Measurements from ENCODE around the gene FREM1.
A peak's percentile ranks its signal among the peaks of the same experiment; 100 is the strongest.

FREM1 gene

DNA sequence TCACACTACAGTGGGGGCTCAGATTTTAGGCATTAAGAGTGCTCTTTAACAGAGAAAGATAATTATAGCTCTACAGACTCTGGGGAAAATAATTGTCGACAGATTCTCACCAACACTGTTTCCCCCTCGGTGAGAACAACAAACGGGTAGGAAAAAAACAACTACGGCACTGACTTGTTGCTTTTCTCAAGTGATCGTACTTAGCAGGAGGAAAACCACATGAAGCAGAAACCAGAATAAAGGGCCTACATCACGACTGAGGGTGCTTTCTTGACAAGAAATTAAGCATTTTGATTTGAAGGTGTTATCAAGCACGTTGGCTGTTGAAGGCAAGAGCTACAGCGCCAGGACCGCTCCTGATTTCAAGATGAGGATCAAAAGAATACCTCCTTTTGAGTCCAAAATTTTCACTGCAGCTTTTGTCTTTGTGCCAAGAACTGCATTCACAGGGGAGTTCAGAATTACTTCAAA lies 160.5 kb downstream of the FREM1 start:
- DNase-seq = no peak

DNA sequence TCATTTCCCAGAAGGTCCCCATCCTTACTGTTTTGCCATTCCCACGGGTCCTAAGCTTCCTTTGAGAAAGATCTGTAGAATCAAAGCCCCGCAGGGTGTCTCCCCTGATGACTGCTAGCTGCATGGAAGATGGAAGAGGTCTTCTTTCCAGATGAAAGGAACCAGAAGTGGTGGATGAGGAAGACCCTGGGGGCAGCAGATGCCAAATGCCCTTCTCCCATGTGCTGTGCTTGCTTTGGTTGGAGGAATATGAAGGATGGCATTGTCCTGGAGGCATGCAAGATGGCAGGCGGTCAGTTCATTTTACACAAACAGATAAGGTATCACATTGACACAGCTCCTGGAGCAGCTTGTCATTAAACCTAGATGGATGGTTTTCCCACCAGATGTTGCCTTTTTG lies 161.9 kb downstream of the FREM1 start:
- DNase-seq = no peak

DNA sequence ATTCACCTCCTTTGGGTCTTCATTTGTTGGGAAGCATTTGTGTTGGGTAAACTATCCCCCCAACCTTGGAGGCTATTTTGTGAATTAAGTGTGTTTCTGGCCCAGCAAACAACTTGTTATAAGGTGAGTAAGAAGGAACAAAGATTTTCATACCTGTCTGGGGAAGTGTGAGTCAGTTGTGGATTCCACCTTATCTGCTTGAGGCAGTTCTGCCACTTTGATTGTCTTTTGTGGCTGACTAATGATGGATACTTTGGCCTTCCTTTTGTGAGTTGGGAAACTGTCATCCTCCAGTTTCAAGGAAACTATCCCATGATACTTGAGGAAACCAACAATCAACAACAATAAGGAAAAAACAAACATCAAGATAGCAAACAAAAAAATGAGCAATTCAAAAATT lies 163.1 kb downstream of the FREM1 start:
- DNase-seq = no peak

DNA sequence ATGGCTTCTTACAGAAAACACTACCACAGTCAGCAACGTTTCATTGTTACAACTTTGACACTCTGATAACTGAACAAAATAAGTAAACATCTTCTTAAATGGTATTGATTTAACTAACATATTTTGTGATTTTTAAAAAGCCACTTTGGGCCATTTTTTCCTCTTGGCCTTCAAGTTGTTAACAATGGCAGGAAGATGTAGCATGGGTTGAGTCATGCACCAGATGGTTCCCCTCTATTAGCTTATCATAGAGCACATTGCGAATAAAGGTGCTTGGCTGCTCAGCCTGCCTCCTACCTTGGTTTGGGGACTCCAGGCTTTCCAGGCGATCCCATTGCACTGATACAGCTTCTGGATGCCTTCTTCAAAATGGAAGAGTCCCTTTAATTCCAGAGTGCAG lies 163.6 kb downstream of the FREM1 start:
- DNase-seq = no peak

DNA sequence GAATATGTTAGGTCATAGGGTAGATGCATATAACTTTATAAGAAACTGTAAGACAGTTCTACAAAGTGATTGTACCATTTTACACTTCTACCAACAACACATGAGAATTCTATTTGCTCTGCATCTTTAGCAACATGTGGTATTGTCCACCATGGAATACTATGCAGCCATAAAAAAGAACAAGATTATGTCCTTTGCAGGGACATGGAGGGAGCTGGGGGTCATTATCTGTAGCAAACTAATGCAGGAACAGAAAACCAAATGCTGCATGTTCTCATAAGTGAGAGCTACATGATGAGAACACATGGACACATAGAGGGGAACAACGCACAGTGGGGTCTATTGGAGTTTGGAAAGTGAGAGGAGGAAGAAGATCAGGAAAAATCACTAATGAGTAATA lies 165.5 kb downstream of the FREM1 start:
- no peak for DNase-seq

DNA sequence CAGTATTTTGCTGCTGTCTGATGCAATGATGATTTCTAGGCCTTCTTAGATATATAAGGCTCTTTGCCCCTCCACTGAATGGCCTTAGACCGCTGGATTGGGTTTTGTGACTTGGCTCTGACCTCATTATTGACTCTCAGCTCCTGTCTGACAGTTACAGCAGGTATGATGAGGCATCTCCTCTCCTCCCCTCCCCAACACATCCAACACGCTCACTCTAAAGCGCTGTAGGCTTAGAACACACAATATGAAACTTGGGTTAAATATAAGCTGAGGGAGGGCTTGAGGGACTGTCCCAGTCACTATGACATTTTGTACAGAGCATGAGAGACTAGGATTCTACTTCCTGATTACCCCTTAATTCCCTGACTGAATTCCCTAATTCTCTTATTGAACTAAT lies 168.9 kb downstream of the FREM1 start:
- DNase-seq = no peak

DNA sequence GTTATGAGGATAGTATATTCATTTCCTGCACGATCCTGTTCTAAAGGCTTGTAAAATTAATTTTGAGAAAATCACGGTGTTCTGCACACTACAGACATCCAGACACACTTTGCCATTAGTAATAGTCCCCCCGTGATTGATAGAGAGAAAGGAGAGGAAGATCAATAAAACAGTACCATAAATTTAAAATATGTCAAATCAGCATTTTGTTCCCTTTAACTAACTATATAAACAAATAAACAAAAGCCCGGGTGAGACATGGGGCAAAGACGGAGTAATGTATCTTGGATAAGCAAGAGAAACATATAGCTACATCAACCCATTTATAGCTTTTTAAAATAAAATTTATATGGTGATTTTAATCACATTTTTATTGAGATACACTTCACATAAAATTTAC lies 177.1 kb downstream of the FREM1 start:
- DNase-seq = no peak

DNA sequence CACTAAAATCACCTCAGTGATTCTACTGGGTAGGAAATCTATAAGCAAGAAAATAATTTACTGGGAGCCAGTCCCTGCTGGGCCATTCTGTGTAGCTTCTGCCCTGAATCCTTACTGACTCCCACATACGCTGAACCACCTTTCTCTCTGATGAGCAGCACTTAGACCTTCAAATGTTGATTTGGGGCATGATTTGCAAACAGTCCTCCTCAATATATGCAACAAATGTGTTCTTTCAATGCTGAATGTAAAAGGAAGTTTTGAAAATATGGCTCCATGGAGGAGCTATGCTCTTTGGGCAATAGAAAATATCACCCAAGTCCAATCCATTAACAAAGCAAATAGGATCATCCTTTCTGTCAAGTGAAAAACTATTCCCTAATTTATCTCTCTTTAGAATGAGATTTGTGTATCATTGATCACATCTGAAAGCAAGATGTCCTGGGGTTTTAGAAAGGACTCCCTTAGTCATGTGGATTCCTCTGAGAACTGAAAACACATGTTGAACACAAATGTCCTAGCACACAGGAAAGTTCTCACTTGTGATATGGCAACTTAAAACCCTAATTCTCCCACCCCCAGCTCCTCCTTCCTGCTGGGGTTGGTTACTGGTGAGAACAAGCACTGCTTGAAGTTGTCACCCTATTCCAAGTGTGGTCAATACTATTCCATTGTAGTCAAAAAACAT lies 178.8 kb downstream of the FREM1 start:
- no peak for DNase-seq

DNA sequence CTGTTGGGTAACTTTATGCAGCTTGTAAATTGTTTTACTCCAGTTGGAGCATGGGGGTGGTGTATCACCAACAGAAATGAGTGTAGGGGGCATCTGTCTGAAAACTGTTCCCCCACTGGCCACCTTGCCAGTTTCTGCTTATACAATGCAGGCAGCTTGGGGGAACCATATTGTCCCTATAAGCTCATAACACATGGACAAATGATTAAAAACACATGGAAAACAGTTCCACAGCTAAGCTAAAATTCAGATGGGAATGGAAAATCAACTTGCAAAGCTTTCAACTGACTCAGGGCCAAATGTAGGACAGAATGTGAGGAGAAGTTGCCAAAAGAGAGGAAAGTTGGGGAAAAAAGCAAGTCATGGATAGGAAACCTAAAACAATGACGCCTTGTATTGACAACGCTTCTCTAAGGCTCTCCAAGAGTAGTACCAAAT lies 179.7 kb downstream of the FREM1 start:
- DNase-seq = no peak

DNA sequence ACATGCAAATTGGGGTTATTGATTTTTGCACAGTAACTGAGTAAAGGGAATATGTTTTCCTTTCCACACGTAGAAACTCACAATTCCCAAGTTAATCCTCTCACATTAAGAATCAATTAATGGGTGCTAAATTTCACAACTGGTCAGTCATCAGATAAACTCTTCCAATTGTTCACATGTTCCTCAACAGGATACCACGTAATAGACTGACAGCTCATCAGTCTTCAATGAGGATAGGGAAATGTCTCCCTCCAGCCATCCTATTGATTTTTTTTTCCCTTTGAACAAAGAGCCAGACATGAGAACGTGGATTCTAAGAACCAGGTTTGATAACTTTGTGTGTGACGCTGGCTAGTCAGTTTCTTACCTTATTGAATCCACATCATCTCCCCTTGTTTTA lies 186.9 kb downstream of the FREM1 start:
- no peak for DNase-seq

DNA sequence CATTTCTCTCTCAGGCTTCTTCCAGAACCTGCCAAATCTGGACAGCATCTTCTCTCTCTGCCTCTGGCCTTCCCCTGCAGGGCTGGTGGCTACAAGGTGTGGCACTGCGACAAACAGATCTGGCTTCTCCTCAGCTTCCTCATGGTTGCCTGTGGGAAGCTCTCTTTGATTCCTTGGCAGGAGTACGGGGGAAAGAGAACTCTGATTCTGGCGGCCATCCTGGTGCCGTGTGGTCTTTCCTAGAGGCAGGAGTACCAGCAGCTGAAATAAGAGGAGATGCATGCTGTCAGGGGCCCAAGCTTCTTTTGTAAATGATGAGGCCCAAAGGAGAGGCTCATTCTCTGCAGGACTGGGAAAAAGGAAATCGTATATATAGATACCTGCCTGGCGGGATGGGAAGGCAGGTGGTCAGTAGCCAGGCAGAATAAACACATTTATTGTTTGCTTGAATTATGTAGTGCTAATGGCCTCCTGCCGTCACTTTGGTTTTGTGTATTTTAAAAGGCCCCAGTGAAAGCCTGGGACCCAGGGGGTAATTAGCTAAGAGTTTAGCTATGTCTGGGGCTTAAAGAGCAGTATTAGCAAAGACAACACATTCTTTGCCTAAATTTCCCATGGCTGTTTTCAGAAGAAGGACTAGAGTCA lies 187.7 kb downstream of the FREM1 start, which contains the start of gene CER1:
Gene CER1 (minus strand): TSS at position 343 of the 645 bp plus-strand sequence. CDS start 61 bp downstream, at position 282.
- DNase-seq = no peak

DNA sequence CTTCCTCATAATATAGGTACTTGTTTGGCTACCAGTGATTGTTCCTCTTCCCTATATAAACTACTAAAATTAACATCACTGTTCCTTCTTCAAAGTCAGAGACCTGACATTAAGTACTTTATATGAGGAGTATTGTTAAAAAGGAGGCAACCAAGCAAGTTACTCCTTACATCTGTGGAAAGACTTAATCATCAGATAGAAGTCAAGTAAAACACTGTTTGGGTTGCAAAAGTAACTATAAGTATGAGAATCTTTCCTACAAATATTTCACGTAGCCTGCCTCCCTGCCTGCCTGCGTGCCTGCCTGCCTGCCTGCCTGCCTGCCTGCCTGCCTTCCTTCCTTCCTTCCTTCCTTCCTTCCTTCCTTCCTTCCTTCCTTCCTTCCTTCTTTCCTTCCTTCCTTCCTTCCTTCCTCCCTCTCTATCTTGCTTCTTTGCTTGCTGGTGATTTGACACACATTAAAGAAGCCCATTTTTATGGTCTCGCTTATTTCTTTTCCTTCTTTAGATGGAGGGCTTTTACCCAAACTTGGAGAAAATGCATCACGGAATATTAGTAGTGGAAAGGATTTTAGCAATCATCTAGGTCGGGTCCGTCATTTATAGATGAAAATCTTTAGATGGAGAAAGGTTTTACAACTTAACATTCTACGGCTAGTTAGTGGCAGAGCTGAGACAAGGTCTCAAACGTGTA lies 190.9 kb downstream of the FREM1 start:
- DNase-seq = no peak

DNA sequence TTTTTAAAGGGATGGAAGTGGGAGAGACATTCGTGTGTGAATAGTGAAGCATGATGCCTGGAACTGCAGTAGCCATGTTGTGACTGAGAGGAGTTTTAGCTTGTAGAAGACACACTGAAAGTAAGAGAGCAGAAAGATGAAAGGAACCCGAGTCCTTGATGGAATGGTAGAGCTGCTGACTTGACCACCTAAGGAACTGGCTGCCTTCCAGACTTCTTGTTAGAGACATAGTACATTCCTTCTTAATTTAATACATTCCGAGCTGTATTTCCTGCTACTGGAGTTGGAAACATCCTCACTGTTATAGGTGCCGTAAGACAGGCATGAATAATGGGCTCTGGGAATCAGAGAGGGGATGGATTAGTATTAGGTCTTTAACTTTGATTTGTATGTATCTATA lies 195.1 kb downstream of the FREM1 start:
- no peak for DNase-seq

DNA sequence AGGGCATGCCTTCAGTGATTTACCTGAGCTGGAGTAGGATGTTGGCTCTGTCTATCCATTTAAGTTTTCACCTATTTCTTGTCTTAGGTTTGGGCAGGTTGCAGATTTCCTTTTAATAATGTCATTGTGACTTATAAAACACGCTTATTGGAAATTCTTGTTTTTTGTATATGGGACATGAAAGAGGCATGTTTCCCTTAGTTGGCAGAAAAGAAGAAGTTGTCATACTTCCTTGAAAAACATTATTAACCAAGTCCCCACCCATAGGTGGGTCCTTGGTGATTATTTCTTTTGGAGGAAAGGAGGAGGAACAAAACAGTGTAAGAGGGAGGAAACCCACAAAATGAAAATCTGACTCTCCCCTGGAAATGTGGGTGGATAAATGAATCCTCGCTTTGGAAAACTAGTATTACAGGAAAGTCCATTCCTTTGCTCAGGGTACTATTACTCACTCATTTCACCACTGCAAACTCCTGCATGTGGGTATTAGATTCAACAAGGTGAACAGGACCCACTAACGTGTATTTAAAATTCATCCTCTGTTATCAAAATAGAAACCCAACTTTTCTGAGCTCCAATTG lies 197.0 kb downstream of the FREM1 start:
- no peak for DNase-seq

DNA sequence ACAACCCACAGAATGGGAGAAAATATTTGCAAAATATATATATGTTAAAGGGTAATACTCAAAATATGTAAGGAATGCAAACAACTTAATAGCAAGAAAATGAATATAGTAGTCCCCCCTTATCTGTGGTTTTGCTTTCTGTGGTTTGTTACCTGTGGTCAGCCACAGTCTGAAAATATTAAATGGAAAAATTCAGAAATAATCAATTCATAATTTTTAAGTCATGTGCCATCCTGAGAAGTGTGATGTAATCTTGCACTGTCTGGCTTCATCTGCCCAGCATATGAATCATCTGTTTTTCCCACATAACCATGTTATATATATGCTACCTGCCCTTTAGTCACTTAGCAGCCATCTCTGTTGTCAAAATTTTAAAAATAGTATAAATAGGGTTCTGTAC lies 199.4 kb downstream of the FREM1 start:
- DNase-seq = no peak

DNA sequence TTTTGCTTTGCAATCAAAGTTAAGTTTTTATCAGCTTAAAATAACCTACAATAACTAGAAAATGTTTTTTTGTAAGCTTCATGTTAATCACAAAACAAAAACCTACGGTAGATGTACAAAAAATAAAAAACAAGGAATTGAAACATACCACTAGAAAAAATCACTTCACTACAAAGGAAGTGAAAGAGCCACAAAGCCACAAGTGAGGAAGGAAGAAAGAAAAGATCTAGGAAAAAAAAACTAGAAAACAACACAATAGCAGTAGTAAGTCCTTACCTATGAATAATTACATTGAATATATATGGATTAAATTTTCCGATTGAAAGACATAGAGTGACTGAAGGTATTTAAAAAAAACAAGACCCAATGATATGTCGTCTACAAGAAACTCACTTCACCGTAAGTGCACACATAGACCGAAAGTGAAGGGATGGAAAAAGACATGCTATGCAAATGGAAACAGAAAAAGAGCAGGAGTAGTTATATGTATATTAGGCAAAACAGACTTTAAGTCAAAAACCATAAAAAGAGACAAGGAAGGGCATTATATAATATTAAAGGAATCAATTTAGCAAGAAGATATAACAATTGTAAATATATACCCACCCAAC lies 203.6 kb downstream of the FREM1 start:
- DNase-seq = no peak

DNA sequence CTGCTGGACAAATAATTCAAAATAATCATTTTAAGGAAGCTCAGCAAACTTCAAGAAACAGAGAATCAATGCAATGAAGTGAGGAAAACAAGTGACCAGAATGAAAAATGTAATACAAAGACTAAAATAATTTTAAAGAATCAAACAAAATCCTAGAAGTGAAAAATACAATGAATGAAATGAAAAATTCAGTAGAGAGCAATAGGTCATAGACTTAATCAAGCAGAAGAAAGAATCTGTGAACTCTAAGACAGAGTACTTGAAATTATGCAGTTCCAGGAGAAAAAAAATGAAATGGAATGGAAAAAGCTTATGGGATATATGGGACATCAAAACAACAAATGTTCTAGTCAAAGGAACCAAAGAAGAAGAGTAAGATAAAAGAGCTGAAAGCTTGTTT lies 205.1 kb downstream of the FREM1 start:
- no peak for DNase-seq

DNA sequence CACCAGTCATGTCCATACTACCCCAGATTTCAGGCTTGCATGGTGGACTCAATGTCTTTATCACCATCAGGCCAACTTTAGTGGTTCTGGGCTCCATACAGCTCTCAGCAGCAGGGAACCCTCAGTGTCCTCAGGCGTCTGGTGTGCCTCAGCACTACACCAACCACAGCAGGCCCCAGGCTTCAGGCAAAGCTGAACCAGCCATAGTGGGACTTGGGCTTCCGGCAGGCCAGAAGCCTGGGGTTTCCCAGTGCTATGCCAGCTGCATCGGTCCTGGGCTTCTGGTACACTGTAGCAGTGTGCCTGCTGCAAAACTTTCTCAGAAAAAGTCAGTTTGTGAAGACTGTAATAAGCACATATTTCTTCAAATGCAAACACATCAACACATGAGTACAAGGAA lies 205.9 kb downstream of the FREM1 start:
- DNase-seq = no peak

DNA sequence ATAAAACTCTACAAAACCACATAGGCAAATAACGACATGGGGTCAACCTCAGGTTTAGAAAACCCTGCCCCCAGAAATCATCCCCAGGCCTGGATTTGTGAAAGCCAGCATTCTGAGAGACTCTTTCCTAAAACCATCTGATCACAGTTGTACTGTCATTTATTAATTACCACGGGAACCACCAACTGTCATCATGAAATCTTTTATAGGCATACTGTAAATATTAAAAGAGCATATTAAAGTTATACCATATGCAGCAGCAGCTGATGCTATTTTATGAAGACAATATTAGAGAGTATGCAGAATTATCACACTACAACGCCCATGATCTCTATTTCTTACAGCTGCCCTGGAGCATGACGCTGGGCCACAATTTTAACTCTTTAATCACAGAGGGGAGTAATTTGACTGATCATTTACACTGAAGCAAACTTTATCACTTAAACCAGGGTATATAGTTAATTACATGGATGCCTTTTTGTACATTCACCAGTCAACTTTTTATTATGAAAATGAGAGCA lies 208.0 kb downstream of the FREM1 start:
- DNase-seq = no peak

DNA sequence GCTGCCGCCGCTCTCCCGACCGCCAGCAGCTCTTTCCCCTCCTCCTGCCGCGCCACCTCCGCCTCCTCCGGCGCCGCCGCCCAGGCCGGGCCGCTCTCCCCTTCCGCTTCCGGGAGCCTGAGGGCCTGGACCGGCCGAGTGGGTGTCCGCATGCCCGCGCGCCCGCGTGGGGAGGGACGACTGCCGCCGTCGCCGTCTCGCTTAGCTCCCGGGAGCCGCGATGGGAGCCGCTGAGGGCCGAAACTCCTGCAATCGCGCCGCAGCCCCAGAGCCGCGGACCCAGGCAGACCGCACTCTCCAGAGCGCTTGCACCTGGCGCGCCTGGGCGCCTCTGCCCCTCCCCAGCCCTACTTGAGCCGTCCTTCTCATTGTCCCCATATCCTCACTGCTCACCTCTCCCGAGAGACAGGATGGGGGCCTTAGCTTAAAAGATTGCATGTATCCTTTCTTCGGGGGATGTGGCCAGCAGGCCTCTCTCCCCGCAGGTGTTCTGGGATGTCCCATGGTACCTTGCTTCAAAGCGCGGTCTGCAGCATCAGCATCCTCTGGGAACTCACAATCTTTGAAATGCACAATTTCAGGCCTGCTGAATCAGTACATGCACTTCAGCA lies 216.9 kb downstream of the FREM1 start, which contains the start of gene ZDHHC21:
Gene ZDHHC21 (minus strand): TSS at position 182 of the 611 bp plus-strand sequence. CDS start 19,092 bp downstream, outside the sequence.
- peak; percentile 14 to 67 (median 25) for DNase-seq

DNA sequence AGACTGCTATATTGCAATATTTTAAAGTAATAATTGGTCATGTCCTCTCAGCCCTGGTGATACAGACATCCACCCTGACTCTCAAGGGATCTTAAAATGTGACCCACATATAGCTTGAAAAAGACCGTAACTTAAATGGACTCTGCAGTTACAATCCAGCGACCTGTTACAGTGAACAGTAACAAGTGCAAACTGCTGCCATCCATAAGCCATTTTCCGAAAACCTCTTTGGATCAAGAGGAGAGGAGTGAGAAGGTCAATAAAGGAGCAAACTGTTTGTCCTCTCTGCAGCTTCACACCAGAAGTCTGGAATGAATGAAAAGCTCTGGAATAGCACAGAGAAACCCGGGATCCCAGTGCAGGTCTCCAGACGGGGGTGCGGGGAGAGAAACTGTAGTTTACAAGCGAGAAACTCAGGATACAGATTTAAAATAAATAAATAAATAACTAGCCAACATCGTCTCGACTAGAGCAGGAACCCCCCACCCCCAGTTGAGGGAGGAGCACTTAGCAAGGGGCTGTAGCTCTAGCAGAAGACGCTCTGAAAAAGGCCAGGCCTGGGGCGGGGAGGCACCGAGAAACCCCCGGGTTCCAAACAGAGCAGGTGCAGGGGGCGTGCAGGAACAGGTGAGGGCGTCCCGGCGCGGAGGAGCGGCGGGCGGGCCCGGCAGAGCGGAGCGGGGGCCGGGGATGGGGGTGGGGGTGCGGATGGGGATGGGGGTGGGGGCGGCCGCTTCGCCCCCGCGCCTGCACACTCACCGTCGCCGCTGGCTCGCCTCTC lies 217.6 kb downstream of the FREM1 start:
- peak in 1 of 5 donors; percentile 12 for DNase-seq

Data from T-helper 1 cell (primary cell).